Liver (tissue), 9 donors: ENCODE data around the gene SLIT3. TPM values are rescaled to one million over a fixed set of nuclear protein-coding genes. Genes with fewer than 3 reads are reported as not detected.
A peak's percentile ranks its signal among the peaks of the same experiment; 100 is the strongest.

Experiments
- DNase-seq: peaks from one replicate; pipeline ENCODE4 v3.0.0-alpha.2; 2017; ENCODE audit warnings: low spot score
- H3K27ac ChIP-seq, 2 donors: one replicate each; pipeline ENCODE4 v1.7.0; 2013; ENCODE audit warnings: inconsistent platforms in 2 of 2, low read length in 2 of 2, control low read depth in 1 of 2, low read depth in 1 of 2, mild to moderate bottlenecking in 1 of 2
- H3K27me3 ChIP-seq, 4 donors: one replicate each; pipeline versions ENCODE4 v1.6.1 to v1.7.0; 2013; ENCODE audit warnings: low read length in 3 of 4, inconsistent platforms in 1 of 4, mild to moderate bottlenecking in 1 of 4, moderate library complexity in 1 of 4; ENCODE audit not compliant: control insufficient read depth in 4 of 4, insufficient read depth in 4 of 4
- H3K36me3 ChIP-seq, 4 donors: one replicate each; pipeline versions ENCODE4 v1.6.1 to v1.7.0; 2013; ENCODE audit warnings: low read length in 3 of 4, mild to moderate bottlenecking in 3 of 4, low read depth in 1 of 4, moderate library complexity in 1 of 4; ENCODE audit not compliant: control insufficient read depth in 4 of 4, insufficient read depth in 3 of 4
- H3K4me1 ChIP-seq, 4 donors: one replicate each; pipeline versions ENCODE4 v1.6.1 to v1.7.0; 2013; ENCODE audit warnings: low read length in 3 of 4, mild to moderate bottlenecking in 3 of 4, moderate library complexity in 1 of 4; ENCODE audit not compliant: control insufficient read depth in 4 of 4, insufficient read depth in 4 of 4
- H3K4me3 ChIP-seq, 3 donors: one replicate each; pipeline versions ENCODE4 v1.6.1 to v1.7.0; 2013; ENCODE audit warnings: low read length in 3 of 3, control low read depth in 1 of 3, low read depth in 1 of 3, mild to moderate bottlenecking in 1 of 3
- H3K9ac ChIP-seq, 2 donors: one replicate each; pipeline ENCODE4 v1.7.0; 2013; ENCODE audit warnings: low read length in 2 of 2, mild to moderate bottlenecking in 2 of 2, moderate library complexity in 2 of 2, control low read depth in 1 of 2, low read depth in 1 of 2
- H3K9me3 ChIP-seq, 4 donors: one replicate each; pipeline versions ENCODE4 v1.6.1 to v1.7.0; 2013; ENCODE audit warnings: low read length in 3 of 4; ENCODE audit not compliant: control insufficient read depth in 4 of 4
- EGR1 ChIP-seq, 2 donors: IDR thresholded peaks; 2 replicates each; pipeline ENCODE4 v1.6.1; 2016 to 2018; ENCODE audit warnings: antibody characterized with exemption in 2 of 2, low read depth in 2 of 2
- FOXA1 ChIP-seq: IDR thresholded peaks from 2 replicates; pipeline ENCODE4 v1.6.1; 2016; ENCODE audit warnings: antibody characterized with exemption
- FOXA2 ChIP-seq: IDR thresholded peaks from 2 replicates; pipeline ENCODE4 v1.6.1; 2016; ENCODE audit warnings: antibody characterized with exemption
- HNF4G ChIP-seq: IDR thresholded peaks from 2 replicates; pipeline ENCODE4 v1.6.1; 2016; ENCODE audit warnings: antibody characterized with exemption
- JUND ChIP-seq, 2 donors: IDR thresholded peaks; 2 replicates each; pipeline ENCODE4 v1.6.1; 2016; ENCODE audit warnings: antibody characterized with exemption in 2 of 2
- RAD21 ChIP-seq, 2 donors: IDR thresholded peaks; 2 replicates each; pipeline ENCODE4 v1.6.1; 2016; ENCODE audit warnings: antibody characterized with exemption in 2 of 2, mild to moderate bottlenecking in 2 of 2
- RXRA ChIP-seq, 2 donors: IDR thresholded peaks; 2 replicates each; pipeline ENCODE4 v1.6.1; 2017 to 2018; ENCODE audit warnings: antibody characterized with exemption in 2 of 2, mild to moderate bottlenecking in 1 of 2
- SP1 ChIP-seq: IDR thresholded peaks from 2 replicates; pipeline ENCODE4 v1.6.1; 2018; ENCODE audit warnings: antibody characterized with exemption, mild to moderate bottlenecking
- TAF1 ChIP-seq: conservative IDR thresholded peaks from 2 replicates; pipeline ENCODE4 v1.6.1; 2016; ENCODE audit warnings: antibody characterized with exemption, mild to moderate bottlenecking
- YY1 ChIP-seq: IDR thresholded peaks from 2 replicates; pipeline ENCODE4 v1.6.1; 2016; ENCODE audit warnings: antibody characterized with exemption, mild to moderate bottlenecking
- WGBS: extraction: QIAGEN DNeasy Blood & Tissue Kit; methylation state at CpG from one replicate; pipeline ENCODE4 v1.1.7; 2013; 5-methylcytosine and 5-hydroxymethylcytosine counted together
- polyA plus RNA-seq, 2 donors: library from polyadenylated mRNA; stranded (reverse) in 1 of 2; unstranded in 1 of 2; fragments of 200-250 nt in 1 of 2; fragments of >200 nt in 1 of 2; fragmentation: Nextera tagmentation in 1 of 2; extraction: Ambion mirVana in 1 of 2; gene quantifications; one replicate each; pipeline versions ENCODE4 v1.2.1 to v1.2.3, GENCODE V29; 2013 to 2015
- total RNA-seq, 2 donors: library from RNA; depleted of rRNA; stranded (reverse); fragments of >200 nt; gene quantifications; one replicate each; pipeline ENCODE4 v1.2.3, GENCODE V29; 2014
- TF ChIP-seq, protein P1 (sequence below): IDR thresholded peaks from 2 replicates; pipeline ENCODE4 v1.6.1; 2016; ENCODE audit warnings: antibody characterized with exemption
- TF ChIP-seq, protein P2 (sequence below): fragments of 150-350 bp; IDR thresholded peaks from 2 replicates; pipeline ENCODE4 v1.5.1; 2017; ENCODE audit warnings: improper control_type of control experiment, low read depth, low read length; ENCODE audit not compliant: missing input control
- TF ChIP-seq, protein P3 (sequence below): IDR thresholded peaks from 2 replicates; pipeline ENCODE4 v1.6.1; 2016; ENCODE audit warnings: antibody characterized with exemption, mild to moderate bottlenecking
- TF ChIP-seq, protein P4 (sequence below): IDR thresholded peaks from 2 replicates; pipeline ENCODE4 v1.6.1; 2016; ENCODE audit warnings: antibody characterized with exemption
- donor health status: healthy.
- donor health status: healthy.
- donor health status: healthy.
- donor health status: healthy.
- donor health status: healthy.

The SLIT3 gene
- total and polyA plus RNA-seq, 4 donors: 0.61 to 1.3 (median 0.91) TPM

DNA sequence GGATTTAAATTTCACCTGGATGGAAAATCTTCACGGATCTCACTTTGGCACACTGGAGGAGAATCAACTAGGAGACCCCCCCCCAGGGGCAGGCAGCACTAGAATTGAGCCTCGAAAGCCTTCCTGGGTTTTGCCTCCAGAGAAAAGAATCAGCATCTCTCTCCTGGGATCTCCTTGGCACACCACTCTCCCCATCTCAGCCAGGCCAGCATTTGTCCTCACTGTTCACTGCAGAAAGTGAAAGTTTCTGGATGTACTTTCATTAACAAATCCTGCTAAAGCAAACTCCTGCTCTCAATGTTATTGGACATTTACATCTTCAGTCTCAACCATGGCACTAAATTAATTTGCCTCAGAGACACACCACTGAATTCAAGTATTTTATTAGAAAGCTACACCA is 312.2 kb downstream of the SLIT3 start:
- TF ChIP-seq TAF1 (no peak), RXRA (IDR thresholded peaks at IDR 0.05) (no peak), JUND (IDR thresholded peaks at IDR 0.05) (no peak), HNF4G (no peak), YY1 (no peak), FOXA1 (no peak), RAD21 (IDR thresholded peaks at IDR 0.05) (no peak), FOXA2 (no peak), EGR1 (IDR thresholded peaks at IDR 0.05; ENCODE audit: low read depth in 2 of 2) (no peak), SP1 (no peak)
- TF ChIP-seq, protein P1, sequence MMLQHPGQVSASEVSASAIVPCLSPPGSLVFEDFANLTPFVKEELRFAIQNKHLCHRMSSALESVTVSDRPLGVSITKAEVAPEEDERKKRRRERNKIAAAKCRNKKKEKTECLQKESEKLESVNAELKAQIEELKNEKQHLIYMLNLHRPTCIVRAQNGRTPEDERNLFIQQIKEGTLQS: no peak
- TF ChIP-seq, protein P2, sequence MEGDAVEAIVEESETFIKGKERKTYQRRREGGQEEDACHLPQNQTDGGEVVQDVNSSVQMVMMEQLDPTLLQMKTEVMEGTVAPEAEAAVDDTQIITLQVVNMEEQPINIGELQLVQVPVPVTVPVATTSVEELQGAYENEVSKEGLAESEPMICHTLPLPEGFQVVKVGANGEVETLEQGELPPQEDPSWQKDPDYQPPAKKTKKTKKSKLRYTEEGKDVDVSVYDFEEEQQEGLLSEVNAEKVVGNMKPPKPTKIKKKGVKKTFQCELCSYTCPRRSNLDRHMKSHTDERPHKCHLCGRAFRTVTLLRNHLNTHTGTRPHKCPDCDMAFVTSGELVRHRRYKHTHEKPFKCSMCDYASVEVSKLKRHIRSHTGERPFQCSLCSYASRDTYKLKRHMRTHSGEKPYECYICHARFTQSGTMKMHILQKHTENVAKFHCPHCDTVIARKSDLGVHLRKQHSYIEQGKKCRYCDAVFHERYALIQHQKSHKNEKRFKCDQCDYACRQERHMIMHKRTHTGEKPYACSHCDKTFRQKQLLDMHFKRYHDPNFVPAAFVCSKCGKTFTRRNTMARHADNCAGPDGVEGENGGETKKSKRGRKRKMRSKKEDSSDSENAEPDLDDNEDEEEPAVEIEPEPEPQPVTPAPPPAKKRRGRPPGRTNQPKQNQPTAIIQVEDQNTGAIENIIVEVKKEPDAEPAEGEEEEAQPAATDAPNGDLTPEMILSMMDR: no peak
- TF ChIP-seq, protein P3, sequence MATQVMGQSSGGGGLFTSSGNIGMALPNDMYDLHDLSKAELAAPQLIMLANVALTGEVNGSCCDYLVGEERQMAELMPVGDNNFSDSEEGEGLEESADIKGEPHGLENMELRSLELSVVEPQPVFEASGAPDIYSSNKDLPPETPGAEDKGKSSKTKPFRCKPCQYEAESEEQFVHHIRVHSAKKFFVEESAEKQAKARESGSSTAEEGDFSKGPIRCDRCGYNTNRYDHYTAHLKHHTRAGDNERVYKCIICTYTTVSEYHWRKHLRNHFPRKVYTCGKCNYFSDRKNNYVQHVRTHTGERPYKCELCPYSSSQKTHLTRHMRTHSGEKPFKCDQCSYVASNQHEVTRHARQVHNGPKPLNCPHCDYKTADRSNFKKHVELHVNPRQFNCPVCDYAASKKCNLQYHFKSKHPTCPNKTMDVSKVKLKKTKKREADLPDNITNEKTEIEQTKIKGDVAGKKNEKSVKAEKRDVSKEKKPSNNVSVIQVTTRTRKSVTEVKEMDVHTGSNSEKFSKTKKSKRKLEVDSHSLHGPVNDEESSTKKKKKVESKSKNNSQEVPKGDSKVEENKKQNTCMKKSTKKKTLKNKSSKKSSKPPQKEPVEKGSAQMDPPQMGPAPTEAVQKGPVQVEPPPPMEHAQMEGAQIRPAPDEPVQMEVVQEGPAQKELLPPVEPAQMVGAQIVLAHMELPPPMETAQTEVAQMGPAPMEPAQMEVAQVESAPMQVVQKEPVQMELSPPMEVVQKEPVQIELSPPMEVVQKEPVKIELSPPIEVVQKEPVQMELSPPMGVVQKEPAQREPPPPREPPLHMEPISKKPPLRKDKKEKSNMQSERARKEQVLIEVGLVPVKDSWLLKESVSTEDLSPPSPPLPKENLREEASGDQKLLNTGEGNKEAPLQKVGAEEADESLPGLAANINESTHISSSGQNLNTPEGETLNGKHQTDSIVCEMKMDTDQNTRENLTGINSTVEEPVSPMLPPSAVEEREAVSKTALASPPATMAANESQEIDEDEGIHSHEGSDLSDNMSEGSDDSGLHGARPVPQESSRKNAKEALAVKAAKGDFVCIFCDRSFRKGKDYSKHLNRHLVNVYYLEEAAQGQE: no peak
- TF ChIP-seq, protein P4, sequence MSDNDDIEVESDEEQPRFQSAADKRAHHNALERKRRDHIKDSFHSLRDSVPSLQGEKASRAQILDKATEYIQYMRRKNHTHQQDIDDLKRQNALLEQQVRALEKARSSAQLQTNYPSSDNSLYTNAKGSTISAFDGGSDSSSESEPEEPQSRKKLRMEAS: no peak
- no peaks in the 10 kb centered on the region for H3K36me3 ChIP-seq
- no peak for DNase-seq
- no peak overlapping the region for H3K4me3 ChIP-seq
- H3K27me3 ChIP-seq: peaks cover 0 to 12% (median 3%) of the 10 kb centered on the region in 4 donors
- H3K9ac ChIP-seq: no peak overlapping the region
- H3K27ac ChIP-seq: no peak overlapping the region
- WGBS: 75% methylated on average over 2 of the region's 2 CpGs
- no peaks in the 10 kb centered on the region for H3K9me3 ChIP-seq
- H3K4me1 ChIP-seq: peaks cover 0 to 12% (median 3%) of the 10 kb centered on the region in 4 donors

DNA sequence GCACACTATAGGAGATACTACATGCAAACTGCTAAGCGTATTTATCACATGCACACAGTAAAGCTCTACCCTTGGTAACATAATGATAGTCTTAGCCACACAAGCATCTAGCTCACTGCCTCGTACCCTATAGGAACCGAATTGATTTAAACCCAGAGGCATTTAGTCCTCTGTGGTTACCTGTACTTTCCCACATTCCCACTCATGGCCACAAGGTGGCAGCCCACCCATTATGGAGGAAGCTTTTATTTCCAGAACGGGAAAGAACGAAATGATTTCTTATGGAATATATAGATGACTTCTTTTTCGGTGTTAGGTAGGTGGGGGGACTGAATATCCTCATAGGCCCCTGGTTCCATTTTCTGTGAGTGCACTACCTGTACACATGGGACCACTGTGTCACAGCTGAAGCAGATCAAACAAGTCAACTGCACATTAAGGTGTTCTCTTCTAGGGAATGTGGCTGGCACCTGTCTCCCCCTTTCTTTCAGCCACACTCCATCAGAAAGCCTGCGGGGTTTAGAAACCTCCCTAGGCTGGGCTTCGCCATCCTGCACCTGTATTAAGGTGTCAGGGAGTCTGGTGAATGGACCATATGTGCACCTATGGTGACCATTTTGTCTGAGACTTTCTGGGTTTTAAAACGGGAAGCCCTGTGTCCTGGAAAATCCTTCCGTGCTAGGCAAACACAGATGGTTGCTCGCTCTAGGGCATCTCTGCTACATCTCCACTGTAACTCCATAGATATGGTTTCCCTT is 313.2 kb downstream of the SLIT3 start:
- Histone ChIP-seq H3K27ac (no peak overlapping the region), H3K27me3 (peaks cover 0 to 8% (median 3%) of the 10 kb centered on the region in 4 donors), H3K4me3 (no peak overlapping the region), H3K36me3 (no peaks in the 10 kb centered on the region), H3K9me3 (no peaks in the 10 kb centered on the region), H3K9ac (no peak overlapping the region), H3K4me1 (peaks cover 0 to 12% (median 3%) of the 10 kb centered on the region in 4 donors)
- WGBS: 24% methylated on average over 11 of the region's 11 CpGs
- TF ChIP-seq, protein P2: peak; percentile 85
- TF ChIP-seq RAD21 (IDR thresholded peaks at IDR 0.05): peak; percentile 92 to 95
- TF ChIP-seq FOXA1: no peak
- no peak for TF ChIP-seq RXRA (IDR thresholded peaks at IDR 0.05)
- TF ChIP-seq, protein P4: no peak
- TF ChIP-seq SP1: no peak
- TF ChIP-seq YY1: no peak
- no peak for TF ChIP-seq EGR1 (IDR thresholded peaks at IDR 0.05; ENCODE audit: low read depth in 2 of 2)
- no peak for TF ChIP-seq FOXA2
- TF ChIP-seq HNF4G: no peak
- TF ChIP-seq, protein P1: no peak
- TF ChIP-seq, protein P3: no peak
- peak; percentile 76 for DNase-seq
